GM18951 (cell line): Measurements from ENCODE around the gene CROCC.

Experiments used
- POLR2A ChIP-seq: IDR thresholded peaks from 4 replicates; pipeline ENCODE4 v1.6.1; 2011; ENCODE audit warnings: mild to moderate bottlenecking; ENCODE audit not compliant: insufficient read length, insufficient read depth; ENCODE audit errors: extremely low read depth
- in situ Hi-C: fragments of 300-500 bp; cut with MboI; formaldehyde crosslinking; loops from one replicate; pipeline ENCODE4 v1.12.0; 2022; ENCODE audit warnings: low sequenced_read_pairs, mixed read lengths, inconsistent platforms; ENCODE audit not compliant: unreplicated experiment

CROCC gene

DNA sequence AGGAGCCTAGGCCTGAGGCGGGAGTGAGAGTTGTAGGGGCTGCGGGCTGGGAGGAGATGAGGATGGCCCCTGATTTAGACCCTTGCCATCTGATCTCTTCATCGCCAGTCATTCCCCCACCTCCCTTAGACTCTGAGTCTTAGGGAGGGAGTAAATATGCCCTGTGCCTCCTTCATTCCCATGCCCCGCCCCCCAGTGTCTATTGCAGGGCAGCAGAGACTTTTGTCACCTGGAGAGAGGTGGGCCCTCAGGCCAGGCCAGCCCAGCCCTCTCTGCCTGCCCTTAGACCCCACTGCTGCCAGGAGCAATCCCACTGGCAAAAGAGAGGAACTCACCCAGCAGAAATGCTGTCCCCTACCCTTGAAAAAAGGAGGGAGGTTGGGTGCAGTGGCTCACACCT, 61.9 kb downstream of the CROCC start:
- no peak for TF ChIP-seq POLR2A
- in situ Hi-C loops = no loop called here

DNA sequence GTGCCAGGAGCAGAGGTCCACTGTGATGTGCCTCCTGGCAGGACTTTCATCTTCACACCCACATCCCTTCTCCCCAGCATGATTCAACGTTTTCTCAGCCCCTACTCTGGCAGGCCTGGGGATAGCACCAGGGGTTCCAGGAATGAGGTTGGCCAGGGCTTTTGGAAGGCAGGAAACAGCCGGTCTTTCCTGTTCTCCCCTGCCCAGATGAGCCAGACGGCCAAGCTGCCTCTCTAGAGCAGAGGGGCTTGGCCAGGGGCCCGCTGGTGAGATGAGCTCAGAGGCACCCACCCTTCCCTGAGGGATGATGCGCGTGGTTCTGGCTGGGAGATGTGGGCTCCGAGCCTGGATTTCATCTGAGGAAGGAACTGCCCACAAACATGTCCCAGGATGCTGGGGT, 63.0 kb downstream of the CROCC start:
- in situ Hi-C loops = no loop called here
- TF ChIP-seq POLR2A = no peak

DNA sequence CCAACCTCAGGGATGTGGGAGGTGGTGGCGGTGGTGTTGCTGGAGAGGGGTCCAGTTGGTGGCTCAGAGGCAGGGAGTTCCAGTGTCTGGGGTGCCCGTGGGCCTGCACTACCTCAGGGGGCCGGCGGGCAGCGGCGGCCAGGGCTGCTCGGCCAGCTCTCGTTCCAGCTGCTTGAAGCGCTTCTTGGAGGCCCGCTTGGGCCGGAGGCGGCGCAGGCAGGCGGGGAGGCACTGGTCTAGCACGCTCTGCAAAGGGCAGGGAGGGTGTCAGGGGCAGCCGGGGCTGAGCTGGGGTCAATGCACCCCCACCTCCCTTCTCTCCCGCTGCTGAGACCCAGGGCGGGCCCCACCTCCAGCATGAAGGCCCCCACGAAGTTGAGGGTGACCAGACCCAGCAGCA, 64.4 kb downstream of the CROCC start:
- in situ Hi-C loops = no loop called here
- no peak for TF ChIP-seq POLR2A

DNA sequence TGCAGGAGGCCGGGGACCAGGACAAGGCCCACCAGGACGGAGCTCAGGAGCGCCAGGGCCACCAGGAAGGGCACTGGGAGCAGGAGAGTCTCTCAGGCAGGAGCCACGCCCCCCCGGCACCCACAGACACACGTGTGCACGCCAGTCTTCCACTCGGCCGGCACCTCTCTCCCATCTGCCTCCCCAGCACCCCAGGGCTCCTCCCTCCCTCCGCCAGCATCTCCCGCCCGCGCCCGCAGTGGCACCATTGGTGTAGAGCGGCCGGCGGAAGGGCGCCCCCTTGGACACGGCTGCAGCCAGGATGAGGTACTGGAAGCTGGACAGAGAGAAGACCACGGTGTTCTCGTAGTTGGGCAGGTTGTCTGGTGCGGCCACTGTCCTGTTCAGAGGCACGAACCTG, 64.8 kb downstream of the CROCC start:
- in situ Hi-C loops = no loop called here
- TF ChIP-seq POLR2A = no peak

DNA sequence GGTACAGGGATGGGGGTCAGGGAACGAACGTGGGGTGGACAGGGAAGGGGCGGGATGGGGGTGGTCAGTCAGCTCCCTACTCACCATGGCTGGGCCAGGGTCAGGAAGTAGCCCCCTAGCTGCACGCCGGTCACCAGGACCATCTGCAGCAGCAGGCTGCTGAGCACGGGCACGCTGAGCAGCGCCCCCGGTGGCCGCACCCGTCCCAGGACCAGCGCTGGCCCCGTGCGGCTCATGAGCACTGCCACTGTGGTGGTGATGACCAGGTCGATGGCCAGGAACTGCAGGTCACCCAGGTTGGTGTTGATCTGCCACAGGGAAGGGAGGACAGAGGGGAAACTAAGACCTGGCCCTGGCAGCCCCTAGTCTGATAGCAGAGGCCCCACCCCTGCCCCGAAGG, 65.2 kb downstream of the CROCC start:
- in situ Hi-C loops = no loop called here
- no peak for TF ChIP-seq POLR2A

DNA sequence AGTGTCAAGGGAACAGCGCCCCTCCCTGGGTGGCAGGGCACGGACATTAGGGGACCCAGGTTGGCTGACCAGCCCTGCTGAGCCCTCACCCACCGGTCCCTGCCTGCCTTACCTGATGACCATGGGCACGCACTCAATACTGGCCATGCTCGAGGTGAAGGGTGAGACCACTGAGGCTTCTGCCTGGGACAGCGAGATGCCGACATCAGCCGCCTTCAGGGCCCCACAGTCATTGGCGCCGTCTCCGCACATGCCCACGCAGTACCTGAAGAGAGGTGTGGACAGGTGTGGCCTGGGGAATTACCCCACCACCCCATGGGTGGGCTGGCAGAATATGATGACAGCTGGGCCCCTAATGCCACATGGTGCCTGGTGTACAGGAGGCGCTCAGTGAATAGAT, 66.5 kb downstream of the CROCC start:
- in situ Hi-C loops = no loop called here
- TF ChIP-seq POLR2A = no peak

DNA sequence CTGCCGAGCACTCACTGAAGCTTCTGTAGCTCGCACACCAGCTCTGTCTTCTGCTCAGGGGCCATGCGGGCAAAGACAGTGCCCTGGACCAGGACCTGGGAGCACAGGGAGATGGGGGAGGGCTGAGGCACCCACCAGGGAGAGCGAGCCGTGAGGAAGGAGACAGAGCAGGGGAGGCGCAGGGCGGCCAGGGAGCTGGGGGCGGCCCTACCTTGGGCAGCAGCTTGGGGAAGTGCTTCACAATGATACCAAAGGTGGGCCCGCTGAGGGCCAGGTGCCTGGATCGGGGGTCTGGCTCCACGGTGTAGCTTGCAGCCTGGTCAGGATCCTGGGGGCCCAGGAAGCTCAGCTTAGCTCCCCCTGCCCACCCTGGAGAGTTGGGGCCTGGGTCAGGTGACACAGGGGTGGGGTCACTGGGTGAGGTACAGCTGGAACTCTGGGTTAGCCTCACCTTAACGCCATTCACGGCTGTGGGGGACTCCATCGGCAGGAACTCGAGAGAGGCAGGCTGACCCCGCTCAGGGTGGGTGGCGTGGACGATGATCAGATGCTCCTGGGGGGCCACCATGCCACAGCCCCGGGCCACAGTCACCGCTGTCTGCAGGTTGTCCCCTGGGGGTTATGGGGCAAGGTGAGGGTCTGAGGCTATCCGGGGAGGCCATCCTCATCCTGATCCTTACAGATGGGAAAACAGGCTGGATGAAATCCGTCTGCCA, 68.1 kb downstream of the CROCC start:
- in situ Hi-C loops = no loop called here
- no peak for TF ChIP-seq POLR2A

DNA sequence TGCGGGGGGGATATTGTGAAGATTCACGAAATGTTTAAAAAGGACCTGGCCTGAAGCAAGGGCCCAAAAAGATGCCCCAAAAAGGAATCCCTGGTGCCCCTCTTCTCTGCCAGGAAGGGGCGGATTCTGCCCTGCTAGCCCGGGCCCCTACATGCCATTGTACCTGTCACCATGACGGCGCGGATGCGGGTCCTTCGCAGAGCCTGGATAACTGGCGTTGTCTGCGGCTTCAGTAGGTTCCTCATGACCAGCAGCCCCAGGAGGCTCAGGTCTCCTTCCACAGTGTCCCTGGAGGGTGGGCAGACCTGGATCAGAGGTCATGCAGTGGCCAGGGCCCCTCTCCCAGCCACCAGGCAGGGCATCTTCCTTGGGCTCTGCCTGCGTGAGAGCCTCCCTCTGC, 69.8 kb downstream of the CROCC start:
- in situ Hi-C loops = no loop called here

DNA sequence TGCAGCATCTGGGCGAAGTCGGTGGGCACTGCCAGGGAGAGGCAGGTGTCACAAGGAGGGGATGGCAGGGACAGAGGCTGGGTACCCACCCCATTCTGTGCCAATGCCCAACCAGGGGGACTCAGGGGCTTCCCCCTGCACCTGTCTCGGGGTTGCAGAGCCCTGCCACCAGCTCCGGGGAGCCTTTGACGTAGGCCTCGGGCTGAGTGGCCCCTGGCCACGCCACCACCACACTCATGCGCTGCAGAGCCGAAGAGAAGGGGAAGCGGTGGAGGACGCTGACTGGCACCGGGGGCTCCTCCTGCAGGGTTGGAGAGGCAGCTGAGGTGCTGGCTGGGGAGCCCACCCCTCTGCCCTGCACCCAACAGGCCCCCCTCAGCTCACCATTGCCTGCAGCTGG, 70.4 kb downstream of the CROCC start:
- no peak for TF ChIP-seq POLR2A
- in situ Hi-C loops = no loop called here

More for the DNA sequence above, 69.8 kb downstream of the CROCC start:
- TF ChIP-seq POLR2A = no peak

DNA sequence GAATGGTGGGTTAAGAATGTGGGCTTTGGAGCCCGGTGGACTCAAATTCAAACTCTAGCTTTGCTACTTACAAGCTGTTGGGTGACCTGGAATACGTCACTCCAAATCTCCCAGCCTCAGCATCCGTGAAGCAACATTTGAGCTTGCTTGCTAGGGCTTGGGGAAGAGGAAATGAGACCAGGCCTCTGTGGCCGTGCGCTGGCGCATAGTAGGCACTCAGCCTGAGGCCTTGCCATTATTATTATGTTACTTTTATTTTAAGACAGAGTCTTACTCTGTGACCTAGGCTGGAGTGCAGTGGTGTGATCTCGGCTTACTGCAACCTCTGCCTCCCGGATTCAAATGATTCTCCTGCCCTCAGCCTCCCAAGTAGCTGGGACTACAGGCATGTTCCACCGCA, 70.9 kb downstream of the CROCC start:
- in situ Hi-C loops = no loop called here
- no peak for TF ChIP-seq POLR2A

DNA sequence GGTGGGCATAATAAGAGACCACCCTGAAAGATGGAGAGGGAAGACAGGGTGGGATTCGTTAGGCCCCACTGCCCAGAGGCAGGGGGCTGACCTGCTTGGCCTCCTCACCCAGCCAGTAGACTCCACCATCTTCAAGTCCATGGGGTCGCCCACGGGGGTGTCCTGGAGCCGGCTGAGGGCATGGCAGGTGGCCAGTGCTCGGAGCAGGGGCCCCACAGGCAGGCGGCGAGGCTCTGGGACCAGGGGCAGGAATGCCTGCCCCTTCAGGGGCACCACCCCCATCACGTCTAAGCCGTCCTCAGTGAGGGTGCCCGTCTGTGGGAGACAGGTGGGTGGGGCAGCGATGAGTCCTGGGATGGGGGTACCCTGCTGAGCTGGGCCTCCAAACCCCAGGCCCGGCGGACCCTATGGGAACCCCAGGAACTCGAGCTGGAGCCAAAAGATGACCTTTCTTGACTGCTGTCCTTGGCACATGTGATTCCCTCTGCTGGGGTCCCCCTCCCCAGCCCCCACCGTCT, 71.8 kb downstream of the CROCC start:
- in situ Hi-C loops = no loop called here
- TF ChIP-seq POLR2A = no peak

DNA sequence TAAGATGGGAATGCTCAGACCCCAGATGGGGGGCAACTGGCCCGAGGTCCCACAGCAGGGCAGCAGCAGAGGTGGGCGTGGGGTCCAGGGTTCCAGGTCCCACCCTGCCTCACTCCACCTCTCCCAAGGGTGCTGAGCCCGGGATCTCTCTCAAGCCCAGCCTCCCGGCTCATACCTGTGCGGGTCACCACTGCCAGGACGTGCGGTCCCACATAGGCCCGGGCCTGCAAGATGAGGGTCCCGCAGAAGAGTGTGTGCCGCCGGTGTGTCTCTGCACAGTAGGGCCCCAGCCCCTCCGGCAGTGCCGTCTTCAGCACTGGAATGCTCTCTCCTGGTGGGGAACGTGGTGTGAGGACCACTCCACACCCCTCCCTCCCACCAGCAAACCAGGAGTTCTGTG, 75.1 kb downstream of the CROCC start:
- TF ChIP-seq POLR2A = no peak
- in situ Hi-C loops = no loop called here

DNA sequence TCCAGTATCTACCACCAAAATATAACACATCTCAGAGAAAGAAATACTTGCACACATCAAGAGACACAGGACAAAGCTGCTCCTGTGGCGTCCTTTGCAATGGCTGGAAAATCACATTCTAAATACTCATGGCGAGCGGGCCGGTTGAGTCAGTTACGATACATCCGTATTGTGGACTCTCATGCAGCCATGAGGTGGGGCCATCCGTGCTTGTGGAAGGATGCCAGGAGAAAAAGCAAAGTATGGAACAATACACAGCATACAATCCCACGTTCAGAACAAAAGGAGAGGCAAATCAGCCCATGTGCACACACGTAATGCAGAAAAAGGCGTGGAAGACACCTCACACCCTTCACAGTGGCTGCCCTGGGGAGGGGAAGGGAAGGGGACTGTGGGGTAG, 76.9 kb downstream of the CROCC start:
- in situ Hi-C loops = no loop called here
- no peak for TF ChIP-seq POLR2A

DNA sequence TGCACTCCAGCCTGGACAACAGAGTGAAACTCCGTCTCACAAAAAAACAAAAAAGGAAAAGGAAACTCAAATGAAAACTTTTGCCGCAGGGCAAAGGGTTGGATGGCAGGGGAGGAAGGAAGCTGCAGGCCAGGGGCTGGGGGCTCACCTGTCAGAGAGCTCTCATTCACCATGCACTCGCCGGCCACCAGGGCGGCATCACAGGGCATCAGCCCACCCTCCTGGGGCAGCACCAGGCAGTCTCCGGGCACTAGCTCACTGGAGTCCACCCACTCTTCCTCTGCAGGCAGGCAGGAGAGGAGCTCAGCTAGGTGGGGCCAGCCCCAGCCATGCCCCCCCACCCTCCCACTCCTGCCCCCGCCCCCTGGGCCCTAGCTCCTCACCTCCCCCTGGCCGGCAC, 78.1 kb downstream of the CROCC start:
- TF ChIP-seq POLR2A = no peak

More for the DNA sequence above, 78.1 kb downstream of the CROCC start:
- in situ Hi-C loops = no loop called here
